SU-DHL-6 (cell line): ENCODE results near the gene CERKL.

Experiments
- H2AFZ ChIP-seq: fragments of 200-600 bp; sonication (generic); 2 replicates; pipeline ENCODE4 v1.6.1; 2014; ENCODE audit warnings: low read depth, mild to moderate bottlenecking, moderate library complexity, mixed read lengths, antibody characterized with exemption, low read length; ENCODE audit not compliant: severe bottlenecking
- H3F3A ChIP-seq: fragments of 200-600 bp; shearing (Covaris generic); 2 replicates; pipeline ENCODE4 v1.6.0; 2016; ENCODE audit warnings: antibody characterized with exemption, mild to moderate bottlenecking; ENCODE audit not compliant: insufficient read depth
- H3K27ac ChIP-seq: fragments of 200-600 bp; sonication (generic); 2 replicates; pipeline ENCODE4 v1.5.1; 2016; ENCODE audit warnings: low read depth, mild to moderate bottlenecking, low read length, moderate library complexity, mixed read lengths
- H3K27me3 ChIP-seq: fragments of 200-600 bp; sonication (generic), shearing (Covaris generic); 2 replicates; pipeline ENCODE4 v1.6.0; 2014; ENCODE audit warnings: mild to moderate bottlenecking, low read length
- H3K36me3 ChIP-seq: fragments of 200-600 bp; sonication (generic); 2 replicates; pipeline ENCODE4 v1.6.1; 2014; ENCODE audit warnings: mild to moderate bottlenecking, low read length, mixed read lengths
- H3K4me2 ChIP-seq: fragments of 300-600, 200-600 bp; shearing (Covaris generic), sonication (generic); 2 replicates; pipeline ENCODE4 v1.6.0; 2014; ENCODE audit warnings: low read length, low read depth, mild to moderate bottlenecking; ENCODE audit not compliant: poor library complexity, severe bottlenecking
- H3K4me3 ChIP-seq: fragments of 200-600 bp; sonication (generic); 2 replicates; pipeline ENCODE4 v1.5.1; 2014; ENCODE audit warnings: antibody characterized with exemption, low read length, mild to moderate bottlenecking, mixed read lengths; ENCODE audit not compliant: insufficient read depth, poor library complexity, severe bottlenecking
- H3K79me2 ChIP-seq: fragments of 200-600 bp; sonication (generic); 2 replicates; pipeline ENCODE4 v1.6.1; 2014; ENCODE audit warnings: mild to moderate bottlenecking, low read length, moderate library complexity; ENCODE audit not compliant: insufficient read depth
- H3K9ac ChIP-seq: fragments of 200-600 bp; sonication (generic); 2 replicates; pipeline ENCODE4 v1.7.0; 2014; ENCODE audit warnings: mild to moderate bottlenecking, low read length
- H3K9me2 ChIP-seq: fragments of 200-600 bp; sonication (generic); replicated peaks from 2 replicates; pipeline ENCODE4 v1.6.1; 2014; ENCODE audit warnings: low read length; ENCODE audit not compliant: insufficient read depth
- H3K9me3 ChIP-seq: fragments of 200-600 bp; sonication (generic); 2 replicates; pipeline ENCODE4 v1.6.1; 2014; ENCODE audit warnings: low read length, mixed read lengths; ENCODE audit not compliant: insufficient read depth
- H4K20me1 ChIP-seq: fragments of 200-600 bp; sonication (generic); 2 replicates; pipeline ENCODE4 v1.6.1; 2014; ENCODE audit warnings: low read depth, mild to moderate bottlenecking, antibody characterized with exemption, low read length, moderate library complexity, mixed read lengths
- EZH2phosphoT487 ChIP-seq: fragments of 200-600 bp; sonication (generic), shearing (Covaris generic); conservative IDR thresholded peaks from 2 replicates; pipeline ENCODE4 v1.6.1; 2018; ENCODE audit warnings: mild to moderate bottlenecking, antibody characterized with exemption, low read length, moderate library complexity, mixed read lengths
- TF ChIP-seq, protein P1 (sequence below): fragments of 200-600 bp; sonication (generic); IDR thresholded peaks from one replicate; pipeline ENCODE4 v1.5.1; 2017; ENCODE audit warnings: antibody characterized with exemption, mild to moderate bottlenecking, low read length, moderate library complexity; ENCODE audit not compliant: insufficient read depth, poor library complexity, severe bottlenecking

The CERKL gene

DNA sequence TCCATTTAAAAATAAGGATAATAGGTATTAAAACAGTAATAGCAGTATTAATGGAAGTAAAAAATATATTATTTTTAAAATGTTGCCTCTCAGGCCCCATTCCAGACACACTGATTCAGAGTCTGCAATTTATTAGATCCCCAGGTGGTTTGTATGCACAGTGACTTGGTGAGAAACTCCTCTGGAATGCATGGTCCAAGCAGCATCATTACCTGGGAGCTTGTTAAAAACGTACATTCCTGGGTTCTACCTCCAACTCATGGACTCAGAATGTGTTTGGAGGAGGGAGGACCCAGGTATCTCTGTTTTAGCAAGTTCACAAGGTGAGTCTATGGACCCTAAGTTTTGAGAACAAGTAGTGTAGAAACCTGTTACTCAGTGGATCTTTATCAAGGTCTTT lies 104.1 kb downstream of the CERKL start:
- H3K4me2 ChIP-seq = no peak overlapping the region
- TF ChIP-seq EZH2phosphoT487 = no peak
- TF ChIP-seq, protein P1, sequence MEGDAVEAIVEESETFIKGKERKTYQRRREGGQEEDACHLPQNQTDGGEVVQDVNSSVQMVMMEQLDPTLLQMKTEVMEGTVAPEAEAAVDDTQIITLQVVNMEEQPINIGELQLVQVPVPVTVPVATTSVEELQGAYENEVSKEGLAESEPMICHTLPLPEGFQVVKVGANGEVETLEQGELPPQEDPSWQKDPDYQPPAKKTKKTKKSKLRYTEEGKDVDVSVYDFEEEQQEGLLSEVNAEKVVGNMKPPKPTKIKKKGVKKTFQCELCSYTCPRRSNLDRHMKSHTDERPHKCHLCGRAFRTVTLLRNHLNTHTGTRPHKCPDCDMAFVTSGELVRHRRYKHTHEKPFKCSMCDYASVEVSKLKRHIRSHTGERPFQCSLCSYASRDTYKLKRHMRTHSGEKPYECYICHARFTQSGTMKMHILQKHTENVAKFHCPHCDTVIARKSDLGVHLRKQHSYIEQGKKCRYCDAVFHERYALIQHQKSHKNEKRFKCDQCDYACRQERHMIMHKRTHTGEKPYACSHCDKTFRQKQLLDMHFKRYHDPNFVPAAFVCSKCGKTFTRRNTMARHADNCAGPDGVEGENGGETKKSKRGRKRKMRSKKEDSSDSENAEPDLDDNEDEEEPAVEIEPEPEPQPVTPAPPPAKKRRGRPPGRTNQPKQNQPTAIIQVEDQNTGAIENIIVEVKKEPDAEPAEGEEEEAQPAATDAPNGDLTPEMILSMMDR = no peak
- no peak overlapping the region for H3K27ac ChIP-seq
- no peak overlapping the region for H3K9ac ChIP-seq
- no peak overlapping the region for H3K4me3 ChIP-seq
- no peaks in the 10 kb centered on the region for H3K27me3 ChIP-seq
- no peaks in the 10 kb centered on the region for H3F3A ChIP-seq
- H4K20me1 ChIP-seq = no peaks in the 10 kb centered on the region
- H3K9me2 ChIP-seq = no peaks in the 10 kb centered on the region
- H3K79me2 ChIP-seq = no peaks in the 10 kb centered on the region
- H3K9me3 ChIP-seq = no peaks in the 10 kb centered on the region
- no peaks in the 10 kb centered on the region for H3K36me3 ChIP-seq
- H2AFZ ChIP-seq = no peak overlapping the region

DNA sequence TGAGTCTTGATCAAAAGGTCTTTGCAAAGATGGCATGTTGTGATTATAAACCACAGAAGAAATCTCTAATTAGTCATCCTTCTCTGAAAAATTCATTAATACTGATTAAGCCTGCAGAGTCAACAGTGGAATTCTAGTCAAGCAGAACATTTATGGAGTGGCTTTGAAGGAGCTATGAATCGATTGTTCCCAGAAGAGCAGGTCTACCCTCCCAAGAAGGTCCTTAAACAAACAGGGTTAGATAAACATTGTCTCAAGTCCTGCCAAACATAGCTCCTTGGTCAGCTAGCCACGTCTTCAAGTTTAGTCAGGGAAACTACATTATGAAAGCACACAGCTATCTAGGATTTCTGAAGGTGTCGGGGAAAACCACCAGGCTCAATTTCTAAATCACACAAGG lies 110.8 kb downstream of the CERKL start:
- no peak overlapping the region for H2AFZ ChIP-seq
- H3K4me3 ChIP-seq = no peak overlapping the region
- no peak overlapping the region for H3K27ac ChIP-seq
- no peaks in the 10 kb centered on the region for H3F3A ChIP-seq
- H3K36me3 ChIP-seq = no peaks in the 10 kb centered on the region
- TF ChIP-seq EZH2phosphoT487 = no peak
- TF ChIP-seq, protein P1 = no peak
- H3K79me2 ChIP-seq = no peaks in the 10 kb centered on the region
- no peaks in the 10 kb centered on the region for H3K9me3 ChIP-seq
- H4K20me1 ChIP-seq = no peaks in the 10 kb centered on the region
- no peak overlapping the region for H3K4me2 ChIP-seq
- no peaks in the 10 kb centered on the region for H3K9me2 ChIP-seq
- H3K27me3 ChIP-seq = no peaks in the 10 kb centered on the region
- no peak overlapping the region for H3K9ac ChIP-seq

DNA sequence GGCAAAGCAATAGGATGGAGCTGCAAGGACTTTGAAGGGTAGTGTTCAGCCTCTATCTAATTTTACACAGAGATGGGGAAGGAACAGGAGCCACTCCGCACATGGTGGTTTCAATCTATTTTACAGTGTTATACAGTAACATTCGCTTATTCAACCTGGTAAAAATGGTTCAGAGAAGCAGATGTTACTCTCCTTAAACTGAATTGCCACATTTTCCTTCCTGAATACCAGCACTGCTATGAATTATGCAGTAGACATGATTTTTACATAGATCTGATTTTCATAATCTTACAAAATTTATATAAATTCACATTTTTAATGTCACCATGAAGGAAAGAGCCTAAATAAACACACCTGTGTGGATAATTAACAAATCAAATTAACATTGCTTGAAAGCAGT lies 114.7 kb downstream of the CERKL start:
- Histone ChIP-seq H2AFZ (no peak overlapping the region), H3K4me3 (no peak overlapping the region), H3F3A (no peaks in the 10 kb centered on the region), H3K27ac (no peak overlapping the region), H4K20me1 (no peaks in the 10 kb centered on the region), H3K36me3 (peaks cover 5% of the 10 kb centered on the region; the same call in 1 of the 2 replicates), H3K9me2 (no peaks in the 10 kb centered on the region), H3K9ac (no peak overlapping the region), H3K9me3 (no peaks in the 10 kb centered on the region), H3K27me3 (no peaks in the 10 kb centered on the region), H3K4me2 (no peak overlapping the region), H3K79me2 (no peaks in the 10 kb centered on the region)
- TF ChIP-seq EZH2phosphoT487 = no peak
- TF ChIP-seq, protein P1 = no peak
